Calu3 (cell line): ENCODE results near the gene KLHL6. TPM values are rescaled to one million over a fixed set of nuclear protein-coding genes. Genes with fewer than 3 reads are reported as not detected.

Experiments
- BruUV-seq: library from RNA; stranded (reverse); fragments of 400-500 nt; replicated peaks from 2 replicates; lab custom pipeline; 2021; lab: Mats Ljungman, UMichigan
- CTCF ChIA-PET: fragments of 300-600 bp; sonication (Branson Sonifier 250); formaldehyde crosslinking; loops from one replicate; lab custom pipeline; 2022; ENCODE audit warnings: antibody characterized with exemption; lab: Charles Lee
- DNase-seq: peaks from one replicate; pipeline ENCODE4 v3.0.0; 2022
- H3K27ac Mint-ChIP-seq: one replicate; pipeline ENCODE4 v1.8.0; 2022; ENCODE audit warnings: mixed read lengths; ENCODE audit not compliant: unreplicated experiment
- H3K27me3 Mint-ChIP-seq: one replicate; pipeline ENCODE4 v1.8.0; 2022; ENCODE audit warnings: mixed read lengths; ENCODE audit not compliant: unreplicated experiment
- H3K36me3 Mint-ChIP-seq: one replicate; pipeline ENCODE4 v1.8.0; 2022; ENCODE audit warnings: mild to moderate bottlenecking, moderate library complexity, mixed read lengths; ENCODE audit not compliant: insufficient read depth, unreplicated experiment
- H3K4me1 Mint-ChIP-seq: one replicate; pipeline ENCODE4 v1.8.0; 2022; ENCODE audit warnings: mild to moderate bottlenecking, low read depth, mixed read lengths; ENCODE audit not compliant: unreplicated experiment
- H3K4me3 Mint-ChIP-seq: one replicate; pipeline ENCODE4 v1.8.0; 2022; ENCODE audit warnings: mild to moderate bottlenecking, low read depth, moderate library complexity, mixed read lengths; ENCODE audit not compliant: unreplicated experiment
- H3K9me3 Mint-ChIP-seq: one replicate; pipeline ENCODE4 v1.8.0; 2022; ENCODE audit warnings: low read depth, mixed read lengths; ENCODE audit not compliant: unreplicated experiment
- CTCF ChIP-seq: fragments of 200-600 bp; IDR thresholded peaks from one replicate; pipeline ENCODE4 v1.8.0; 2022; ENCODE audit warnings: antibody characterized with exemption; ENCODE audit not compliant: unreplicated experiment
- intact Hi-C: fragments of 100-400 bp; cut with micrococcal nuclease; formaldehyde crosslinking; loops from one replicate; pipeline ENCODE4 v1.10.0; 2022; ENCODE audit not compliant: unreplicated experiment
- total RNA-seq: library from RNA; stranded (reverse); gene quantifications from 2 replicates; pipeline ENCODE4 v1.2.3, GENCODE V29; 2022

Gene KLHL6
- total RNA-seq, 1 experiment from 2014 or later = not detected

DNA sequence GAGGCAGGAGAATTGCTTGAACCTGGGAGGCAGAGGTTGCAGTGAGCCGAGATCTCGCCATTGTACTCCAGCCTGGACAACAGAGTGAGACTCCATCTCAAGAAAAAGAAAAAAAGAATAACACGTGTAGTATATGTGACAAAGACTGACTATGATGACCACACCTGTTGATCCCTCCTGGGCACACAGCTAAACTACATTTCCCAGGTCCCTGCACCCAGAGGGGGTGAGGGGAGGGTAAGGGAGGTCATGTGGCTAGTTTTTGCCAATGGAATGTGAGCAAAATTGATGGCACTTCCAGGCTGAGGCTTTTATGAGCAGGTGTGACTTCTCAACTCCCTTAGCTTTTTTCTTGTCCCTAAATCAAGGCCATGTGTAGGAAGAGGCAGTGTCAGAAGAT, 58.2 kb downstream of the KLHL6 start:
- CTCF ChIA-PET = no interaction called here
- H3K27me3 Mint-ChIP-seq = peaks cover 35% of the 10 kb centered on the region
- intact Hi-C loops = loop anchor here (10.0 kb wide), 1 partner anchor 137 kb away; the partner anchor contains the start of gene KLHL24
- no peaks in the 10 kb centered on the region for H3K36me3 Mint-ChIP-seq
- H3K27ac Mint-ChIP-seq = no peak overlapping the region
- DNase-seq = no peak
- H3K9me3 Mint-ChIP-seq = no peaks in the 10 kb centered on the region
- peaks cover 18% of the 10 kb centered on the region for H3K4me1 Mint-ChIP-seq
- TF ChIP-seq CTCF = no peak
- H3K4me3 Mint-ChIP-seq = no peak overlapping the region
- BruUV-seq = no TSS peak

DNA sequence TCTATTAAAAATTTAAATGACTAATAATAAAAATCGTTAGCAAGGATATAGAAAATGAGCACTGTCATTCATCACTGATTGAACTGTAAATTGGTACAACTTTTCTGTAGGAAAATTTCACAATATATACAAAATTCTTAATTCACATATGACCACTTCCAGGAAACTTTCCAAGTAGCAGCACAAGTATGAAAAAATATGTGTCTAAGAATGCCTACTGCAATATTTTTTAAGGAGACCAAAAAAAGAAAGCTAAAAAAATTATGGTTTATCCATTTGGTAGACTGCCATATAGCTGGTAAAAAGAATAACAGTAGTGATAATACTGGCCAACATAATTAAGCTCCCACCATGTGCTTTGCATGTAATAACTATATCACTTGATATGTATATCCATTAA, 59.2 kb downstream of the KLHL6 start:
- BruUV-seq = no TSS peak
- H3K27me3 Mint-ChIP-seq = peaks cover 25% of the 10 kb centered on the region
- peaks cover 25% of the 10 kb centered on the region for H3K4me1 Mint-ChIP-seq
- intact Hi-C loops = loop anchor here (10.0 kb wide), 1 partner anchor 138 kb away; the partner anchor contains the start of gene KLHL24
- no peak for TF ChIP-seq CTCF
- CTCF ChIA-PET = no interaction called here
- no peak overlapping the region for H3K27ac Mint-ChIP-seq
- H3K36me3 Mint-ChIP-seq = no peaks in the 10 kb centered on the region
- H3K9me3 Mint-ChIP-seq = no peaks in the 10 kb centered on the region
- no peak for DNase-seq
- no peak overlapping the region for H3K4me3 Mint-ChIP-seq

DNA sequence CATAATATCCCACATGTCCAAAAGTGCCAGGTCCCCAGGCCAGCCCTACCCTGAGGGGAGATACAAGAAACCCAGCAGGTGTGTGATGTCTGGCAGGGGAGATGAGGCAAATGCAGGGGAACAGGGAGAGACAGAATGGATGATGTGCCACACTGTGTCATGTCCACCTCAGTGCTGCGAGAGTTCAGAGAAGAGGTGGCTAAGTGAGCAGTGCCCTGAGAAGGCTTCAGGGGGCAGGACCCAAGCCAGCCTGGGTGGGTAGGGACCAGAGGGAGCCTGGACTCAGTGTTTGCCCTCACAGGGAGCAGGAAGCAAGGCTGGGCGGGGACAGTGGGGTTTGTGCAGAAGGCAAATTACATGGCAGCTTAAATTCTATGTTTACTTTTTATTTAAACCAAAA, 61.2 kb downstream of the KLHL6 start:
- Mint-ChIP-seq H3K27me3 (peaks cover 12% of the 10 kb centered on the region), H3K4me3 (no peak overlapping the region), H3K36me3 (no peaks in the 10 kb centered on the region), H3K9me3 (no peaks in the 10 kb centered on the region), H3K4me1 (peaks cover 24% of the 10 kb centered on the region), H3K27ac (no peak overlapping the region)
- CTCF ChIA-PET = no interaction called here
- BruUV-seq = no TSS peak
- intact Hi-C loops = loop anchor here (10.0 kb wide), 1 partner anchor 140 kb away; the partner anchor contains the start of gene KLHL24
- TF ChIP-seq CTCF = no peak
- DNase-seq = no peak

- TF ChIP-seq CTCF = no peak
- H3K4me3 Mint-ChIP-seq = no peak overlapping the region
- no peaks in the 10 kb centered on the region for H3K36me3 Mint-ChIP-seq
- peaks cover 24% of the 10 kb centered on the region for H3K4me1 Mint-ChIP-seq
- DNase-seq = no peak
- no TSS peak for BruUV-seq
- intact Hi-C loops = loop anchor here (10.0 kb wide), 1 partner anchor 141 kb away; the partner anchor contains the start of gene KLHL24
- peaks cover 12% of the 10 kb centered on the region for H3K27me3 Mint-ChIP-seq
- no peak overlapping the region for H3K27ac Mint-ChIP-seq
- CTCF ChIA-PET = interaction anchor here (0.6 to 1.3 kb wide), 3 partner anchors 14 to 44 kb away, joined by 3 read pairs; no protein-coding TSS in a partner anchor
- H3K9me3 Mint-ChIP-seq = no peaks in the 10 kb centered on the region
These were observed 62.0 kb downstream of the KLHL6 start for GRCh38 chr3:183493296-183494045.
